GM12801 (cell line): ENCODE measurements around the gene IGSF11.

Source experiments
- CTCF ChIP-seq: IDR thresholded peaks from one replicate; pipeline ENCODE4 v1.5.1; 2011; ENCODE audit warnings: control low read depth; ENCODE audit not compliant: insufficient read length; ENCODE audit errors: extremely low read depth

The IGSF11 gene

GRCh38 chr3:118943597-118943996 lies 91.0 kb downstream of the IGSF11 start:
- no peak for TF ChIP-seq CTCF

- no peak for TF ChIP-seq CTCF
Observed at GRCh38 chr3:118942671-118943070, 92.0 kb downstream of the IGSF11 start.

GRCh38 chr3:118942195-118942594 lies 92.5 kb downstream of the IGSF11 start:
- no peak for TF ChIP-seq CTCF

- no peak for TF ChIP-seq CTCF
Observed at GRCh38 chr3:118941236-118941635, 93.4 kb downstream of the IGSF11 start.

- TF ChIP-seq CTCF, result no peak
Observed at GRCh38 chr3:118938183-118938961, 96.3 kb downstream of the IGSF11 start.

GRCh38 chr3:118936811-118937210 lies 97.8 kb downstream of the IGSF11 start:
- no peak for TF ChIP-seq CTCF

- TF ChIP-seq CTCF, result no peak
Observed at GRCh38 chr3:118932822-118933558, 101.7 kb downstream of the IGSF11 start.
